NCI-H748 (cell line): Measurements from ENCODE around the gene ABI3BP.

Experiments used
- DNase-seq: peaks from one replicate; lab custom pipeline; 2025; ENCODE audit not compliant: unreplicated experiment; lab: John Stamatoyannopoulos, UW

ABI3BP gene

GRCh38 chr3:100988080-100988479 lies 5.1 kb downstream of the ABI3BP start:
- no peak for DNase-seq

- no peak for DNase-seq
Measured at GRCh38 chr3:100984308-100984707, 8.9 kb downstream of the ABI3BP start.

- DNase-seq = no peak
Measured at GRCh38 chr3:100982710-100983109, 10.5 kb downstream of the ABI3BP start.

DNA sequence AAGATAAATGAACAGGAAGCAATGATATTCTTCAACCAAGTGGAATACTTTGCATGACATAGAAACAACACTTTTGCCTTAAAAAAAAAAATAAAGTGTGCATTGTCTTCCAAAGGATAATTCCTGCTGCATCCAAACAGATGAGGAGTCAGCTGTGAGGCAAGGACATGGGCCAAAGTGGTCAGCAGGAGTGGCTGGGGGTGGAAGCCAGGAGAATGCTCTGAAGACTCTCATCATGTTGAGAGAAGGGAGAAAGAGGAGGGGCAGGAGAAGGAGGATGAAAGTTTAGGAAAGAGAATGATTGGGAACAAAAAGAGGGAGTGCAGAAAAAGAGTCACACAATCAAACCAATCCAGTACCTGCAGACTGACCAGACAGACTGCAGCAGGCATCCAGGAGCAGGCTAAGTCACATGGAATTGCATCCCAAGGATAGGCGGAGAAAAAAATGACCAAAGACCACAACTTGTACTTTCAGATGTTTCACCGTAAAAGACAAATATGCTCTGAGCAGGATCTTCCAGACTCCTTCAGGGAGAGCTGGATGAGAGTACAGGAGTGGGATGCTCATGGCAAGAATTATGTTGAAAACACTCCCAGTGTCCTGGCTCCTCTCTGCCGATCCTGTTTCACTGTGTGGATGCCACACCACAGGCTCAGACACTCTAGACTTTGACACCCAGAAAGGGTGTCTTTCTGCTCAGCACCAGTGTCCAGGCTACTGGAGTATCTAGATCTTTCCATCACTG lies 11.9 kb downstream of the ABI3BP start:
- DNase-seq = no peak

DNA sequence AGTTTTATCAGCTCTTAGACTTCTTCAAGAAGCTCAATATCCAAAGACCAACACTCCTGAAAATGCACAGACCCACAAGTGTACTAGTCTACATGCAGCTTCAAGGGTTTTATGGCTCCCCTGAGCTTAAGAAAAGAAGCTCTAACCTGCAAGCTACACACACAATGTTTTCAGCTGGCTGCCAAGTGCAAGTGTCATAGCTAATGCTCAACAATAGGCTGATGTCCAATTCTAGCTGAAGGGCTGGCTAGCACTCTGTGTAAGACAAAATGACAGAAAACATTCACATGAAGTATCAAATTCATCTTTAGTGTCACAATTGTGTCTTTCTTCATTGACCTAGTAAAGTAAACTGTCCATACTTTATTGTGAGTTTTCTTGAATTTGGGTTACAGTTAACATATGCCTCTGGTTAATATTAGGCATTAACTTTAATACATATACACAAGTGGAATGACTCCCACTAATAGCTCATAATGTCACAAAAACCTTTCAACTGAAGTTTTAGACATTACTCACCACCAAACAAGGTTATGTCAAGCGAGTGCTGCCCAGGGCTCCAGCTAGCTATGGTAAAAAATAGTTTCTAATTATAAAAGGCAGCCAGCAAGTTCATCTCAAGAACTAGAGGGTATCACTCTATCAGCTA lies 15.1 kb downstream of the ABI3BP start:
- no peak for DNase-seq

DNA sequence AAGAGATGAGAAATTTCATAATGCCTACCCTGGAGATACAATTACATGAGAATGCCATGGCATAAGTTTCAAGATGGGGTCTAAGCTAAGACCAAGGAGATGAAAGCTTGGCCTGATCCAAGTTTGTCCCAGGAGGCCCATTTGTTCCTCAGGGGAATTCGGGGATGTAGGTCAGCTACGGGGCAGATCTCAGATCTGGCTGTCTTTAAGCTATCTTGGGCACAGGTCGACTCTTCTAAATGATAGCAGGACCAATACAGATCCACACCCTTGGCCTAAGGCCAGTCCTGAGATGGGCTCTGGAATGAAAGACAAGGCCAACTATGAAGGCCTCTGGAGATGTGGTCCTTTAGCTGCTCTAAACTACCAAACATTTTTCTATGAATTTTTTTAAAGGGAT lies 16.6 kb downstream of the ABI3BP start:
- no peak for DNase-seq

DNA sequence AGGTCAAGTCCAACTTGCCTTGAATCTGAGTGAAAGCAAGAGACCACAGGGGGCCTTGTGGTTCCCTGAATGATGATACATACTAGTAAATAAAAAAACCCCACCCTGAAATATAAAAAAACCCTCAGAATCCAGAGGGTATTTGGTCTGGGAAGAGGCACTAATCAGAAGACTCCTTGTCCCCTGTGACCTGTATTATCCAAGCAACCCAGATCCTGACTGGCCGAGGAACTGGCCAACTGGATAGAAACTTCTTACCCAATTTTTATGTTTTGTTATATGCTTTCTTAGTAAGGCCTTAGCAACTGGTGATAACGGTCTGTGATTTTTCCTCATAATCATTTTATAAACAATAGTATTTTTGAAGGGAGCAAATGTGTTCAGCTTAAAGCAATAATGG lies 17.5 kb downstream of the ABI3BP start:
- DNase-seq = no peak

DNA sequence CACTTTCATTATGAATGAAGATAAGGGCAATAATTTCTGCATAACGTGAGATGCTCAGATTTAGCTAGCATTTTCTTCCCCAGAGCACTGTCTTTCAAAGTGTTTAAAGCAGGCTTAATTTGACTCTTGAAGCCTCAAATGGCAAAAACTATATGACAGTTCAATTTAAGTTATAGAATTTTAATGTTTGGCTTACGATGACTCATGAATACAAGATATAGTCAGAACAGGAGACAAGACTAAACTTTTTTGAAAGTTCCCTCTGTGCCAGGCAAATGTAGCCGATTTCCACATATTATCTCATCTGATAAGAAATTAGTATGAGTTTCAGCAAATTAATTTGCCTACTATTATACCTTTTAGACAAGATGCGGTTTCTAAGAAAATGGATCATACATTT lies 19.6 kb downstream of the ABI3BP start:
- no peak for DNase-seq

GRCh38 chr3:100972867-100973266 lies 20.4 kb downstream of the ABI3BP start:
- no peak for DNase-seq

GRCh38 chr3:100972301-100972844 lies 20.8 kb downstream of the ABI3BP start:
- no peak for DNase-seq

DNA sequence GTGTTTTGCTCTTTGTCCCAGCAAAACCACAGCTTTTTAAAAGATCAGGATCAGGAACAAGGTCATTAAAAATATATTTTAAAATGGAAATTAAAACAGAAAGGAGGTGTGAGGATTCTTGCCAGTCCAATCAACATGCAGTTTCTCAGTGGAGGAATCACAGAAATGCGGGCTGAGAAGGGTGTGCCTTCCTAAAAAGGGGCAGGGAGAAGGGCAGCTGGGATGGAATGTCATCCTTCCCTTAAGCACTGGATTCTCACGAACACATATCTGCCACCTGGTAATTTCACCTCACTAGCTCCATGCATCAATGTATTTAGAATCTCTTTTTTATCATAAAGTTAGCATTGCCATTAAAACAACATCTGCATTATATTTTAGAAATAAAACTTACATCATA lies 21.4 kb downstream of the ABI3BP start:
- no peak for DNase-seq

GRCh38 chr3:100970477-100970990 lies 22.7 kb downstream of the ABI3BP start:
- no peak for DNase-seq

DNA sequence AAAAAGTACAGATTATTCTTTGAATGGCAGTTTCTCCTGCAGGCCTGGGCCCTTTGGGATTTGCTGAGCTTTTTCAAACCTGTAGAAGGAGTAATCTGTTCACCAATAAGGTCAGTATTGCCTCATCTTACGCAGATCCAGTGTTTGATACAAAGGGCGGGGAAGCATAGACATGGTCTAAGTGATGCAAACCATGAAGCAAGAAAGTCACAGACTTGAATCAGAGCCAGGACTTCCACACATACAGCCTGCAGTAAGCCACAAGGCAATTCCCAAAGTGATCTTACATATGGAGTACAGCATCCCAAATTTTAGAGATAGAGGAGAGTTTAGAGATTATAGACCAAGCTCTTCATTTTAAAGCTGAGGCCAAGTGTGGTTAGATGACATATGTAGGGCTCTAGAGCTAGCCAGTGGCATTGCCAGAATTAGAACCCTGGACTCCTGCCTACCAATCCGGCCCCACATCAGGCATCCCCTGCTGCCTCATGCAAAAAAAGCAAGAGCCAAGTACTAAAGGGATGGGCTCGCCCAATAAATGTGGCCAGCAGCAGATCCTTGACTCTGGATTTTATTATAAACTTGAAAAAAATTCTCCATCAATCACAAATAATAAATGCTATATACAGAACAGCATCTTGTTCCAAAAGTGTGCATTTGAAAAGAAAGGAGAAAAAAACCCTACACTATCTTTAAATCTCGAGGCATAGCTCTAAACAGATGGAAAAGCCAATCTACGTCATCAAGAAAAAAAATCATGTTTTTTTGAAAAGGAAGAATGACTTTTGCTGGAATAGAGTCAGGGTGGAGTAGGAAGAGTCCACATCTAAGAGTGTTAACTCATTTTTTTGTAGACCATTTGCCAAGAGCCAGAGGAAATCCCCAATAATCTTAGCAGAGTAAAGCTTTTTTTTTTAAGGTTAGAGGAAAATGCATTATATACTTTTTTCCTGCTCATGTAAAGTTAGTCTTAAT lies 24.0 kb downstream of the ABI3BP start:
- DNase-seq = no peak

DNA sequence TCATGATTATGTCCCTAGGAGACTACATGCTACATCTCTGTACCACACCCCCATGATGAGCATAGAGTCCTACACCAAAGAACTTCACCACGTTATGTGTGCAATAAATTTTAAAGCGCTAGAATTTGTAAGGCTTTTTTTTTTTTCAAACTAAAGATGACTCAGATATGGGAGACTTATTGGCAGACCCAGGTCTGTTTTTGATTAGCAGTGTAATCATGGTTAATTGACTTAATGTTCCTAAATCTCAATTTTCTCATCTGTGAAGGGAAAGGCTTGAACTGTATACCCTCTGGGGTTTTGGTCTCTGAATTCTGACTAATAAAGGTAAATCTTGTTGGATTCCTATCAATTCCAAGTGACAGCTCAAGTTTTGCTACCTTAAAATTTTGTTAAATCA lies 26.4 kb downstream of the ABI3BP start:
- no peak for DNase-seq

DNA sequence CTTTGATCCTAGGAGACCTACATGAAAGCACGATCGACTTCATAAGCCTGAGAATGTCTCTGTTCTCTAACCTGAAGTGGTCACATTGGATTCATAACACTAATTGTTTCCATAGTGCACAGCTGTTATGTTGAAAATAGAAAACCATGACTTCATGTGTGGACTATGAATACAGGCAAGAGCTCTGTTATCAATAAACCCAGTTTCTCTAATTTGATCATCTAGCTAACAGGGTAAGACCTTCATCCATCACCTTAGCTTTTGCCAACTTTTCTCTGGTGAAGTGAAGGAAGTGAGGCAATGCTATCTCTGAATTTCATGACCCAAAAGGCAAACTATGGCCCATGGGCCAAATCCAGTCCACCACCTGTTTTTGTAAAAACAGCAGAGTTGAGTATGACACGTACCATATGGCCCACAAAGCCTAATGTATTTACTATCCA lies 27.2 kb downstream of the ABI3BP start:
- no peak for DNase-seq

DNA sequence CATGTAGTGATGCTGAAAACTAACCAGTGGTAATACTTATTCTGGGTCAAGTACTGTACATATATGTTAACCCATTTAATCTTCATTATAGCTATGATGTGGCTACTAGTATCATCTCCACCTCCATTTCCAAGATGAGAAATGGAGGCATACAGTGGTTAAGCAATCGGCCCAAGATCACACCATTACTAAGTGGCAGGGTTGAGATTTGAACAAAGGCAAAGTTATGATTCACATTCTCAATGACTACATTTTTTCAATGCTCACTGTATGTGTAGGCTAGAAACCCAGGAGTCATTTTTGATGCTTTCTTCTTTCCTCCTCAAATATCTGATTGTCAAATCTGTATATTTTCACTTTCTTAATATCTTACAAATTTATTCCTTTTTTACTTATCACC lies 30.2 kb downstream of the ABI3BP start:
- no peak for DNase-seq

DNA sequence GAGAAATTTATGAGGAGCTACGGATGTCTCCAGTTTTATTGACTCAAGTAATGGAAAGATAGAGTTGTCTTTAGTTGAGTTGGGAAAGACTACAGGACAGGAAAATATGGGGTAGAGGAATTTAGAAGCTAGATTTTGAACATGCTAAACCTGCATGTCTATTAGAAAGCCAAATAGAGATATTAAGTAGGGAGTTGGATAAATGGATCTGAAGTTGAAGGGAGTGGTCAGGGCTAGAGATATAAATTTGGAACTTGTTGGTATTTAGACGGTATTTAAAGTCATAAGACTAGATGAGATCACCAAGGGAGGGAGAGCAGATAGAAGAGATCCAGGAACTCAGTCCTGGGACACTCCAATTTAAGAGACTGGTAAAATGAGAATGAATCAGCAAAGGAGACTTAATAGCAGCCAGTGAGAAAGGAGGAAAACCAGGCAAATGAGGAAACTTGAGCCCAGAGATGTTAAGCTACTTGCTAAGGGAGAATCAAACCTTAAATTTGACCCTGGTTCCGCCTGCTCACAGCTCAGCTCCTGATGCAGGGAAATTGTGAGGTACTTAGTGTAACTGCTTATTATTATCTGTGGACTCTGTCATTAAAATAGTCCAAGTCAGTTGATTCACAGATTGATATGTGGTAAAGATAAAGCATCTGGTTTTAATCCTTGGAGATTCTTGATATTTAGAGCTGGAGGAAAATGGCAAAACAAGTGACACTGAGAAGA lies 35.8 kb downstream of the ABI3BP start:
- no peak for DNase-seq

GRCh38 chr3:100956276-100956675 lies 36.9 kb downstream of the ABI3BP start:
- DNase-seq = no peak

- DNase-seq = no peak
Measured at GRCh38 chr3:100954990-100955389, 38.2 kb downstream of the ABI3BP start.

DNA sequence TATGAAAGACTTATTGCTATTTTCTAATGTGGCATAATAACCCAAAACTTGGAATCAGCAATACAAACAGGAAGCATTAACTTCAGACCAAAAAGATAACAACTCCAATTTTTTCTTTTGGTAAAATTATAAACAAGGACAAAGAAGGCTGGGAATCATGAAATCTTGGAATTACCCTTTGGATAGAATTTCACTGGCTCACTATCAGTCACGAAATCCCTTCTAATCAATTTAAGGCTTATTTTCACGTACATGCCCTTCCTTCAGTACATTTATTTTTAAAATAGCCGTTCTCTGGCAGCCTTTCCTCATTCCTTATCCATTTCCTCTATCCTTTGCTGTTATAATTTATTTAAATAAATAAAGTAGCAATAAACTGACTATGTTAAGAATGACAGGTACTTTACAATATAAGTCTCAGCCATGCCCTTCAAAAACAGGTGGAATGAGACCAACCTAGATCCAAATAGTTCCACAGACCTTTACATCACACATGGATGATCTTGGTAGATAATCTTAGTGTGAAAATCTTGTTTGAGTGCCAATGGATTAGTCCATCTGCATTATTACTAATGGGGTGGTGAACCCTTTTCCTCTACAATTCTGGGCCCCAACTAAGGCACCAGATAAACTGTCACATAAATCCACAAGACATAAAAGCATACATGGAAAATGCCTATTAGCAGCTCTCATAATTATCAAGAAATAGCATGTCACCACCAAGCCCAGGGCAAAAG lies 38.9 kb downstream of the ABI3BP start:
- no peak for DNase-seq
